H1 (cell line): Measurements from ENCODE around the gene TMEM244.

ENCODE experiments used
- BRCA1 ChIP-seq: IDR thresholded peaks from 2 replicates; pipeline ENCODE4 v1.6.1; 2012; ENCODE audit warnings: low read depth, low read length, improper control_type of control experiment
- CHD2 ChIP-seq: IDR thresholded peaks from 2 replicates; pipeline ENCODE4 v1.6.1; 2012; ENCODE audit warnings: low read length, improper control_type of control experiment
- CTCF ChIP-seq, 3 experiments: IDR thresholded peaks; 1 replicate in 2 of 3; 2 replicates in 1 of 3; pipeline versions ENCODE4 v1.5.1 to v1.6.1; 2011; ENCODE audit warnings: low read length in 3 of 3, mild to moderate bottlenecking in 3 of 3, inconsistent platforms in 2 of 3, low read depth in 1 of 3, moderate library complexity in 1 of 3; ENCODE audit not compliant: insufficient read depth in 1 of 3; ENCODE audit errors: control extremely low read depth in 1 of 3
- EGR1 ChIP-seq: IDR thresholded peaks from 2 replicates; pipeline ENCODE4 v1.6.1; 2011; ENCODE audit warnings: low read depth, low read length, borderline replicate concordance
- SIN3A ChIP-seq, 2 experiments: IDR thresholded peaks in 1 of 2; conservative IDR thresholded peaks in 1 of 2; 2 replicates each; pipeline ENCODE4 v1.6.1; 2011 to 2012; ENCODE audit warnings: low read length in 2 of 2, improper control_type of control experiment in 1 of 2, low read depth in 1 of 2, mild to moderate bottlenecking in 1 of 2
- SUZ12 ChIP-seq: fragments of 200-600 bp; sonication (generic); IDR thresholded peaks from 2 replicates; pipeline ENCODE4 v1.6.1; 2012; ENCODE audit warnings: mild to moderate bottlenecking, inconsistent platforms, low read length, moderate library complexity, mixed read lengths
- TCF12 ChIP-seq: IDR thresholded peaks from 2 replicates; pipeline ENCODE4 v1.6.1; 2011; ENCODE audit warnings: low read depth, mild to moderate bottlenecking, low read length

- no peak for TF ChIP-seq EGR1
- TF ChIP-seq CTCF (IDR thresholded peaks at IDR 0.05; ENCODE audit: control extremely low read depth in 1 of 3, insufficient read depth in 1 of 3, low read depth in 1 of 3, low read length in 3 of 3): no peak
- no peak for TF ChIP-seq BRCA1
- no peak for TF ChIP-seq TCF12
- TF ChIP-seq CHD2: no peak
- TF ChIP-seq SIN3A (conservative IDR thresholded peaks at IDR 0.05 in 1 of 2, IDR thresholded peaks at IDR 0.05 in 1 of 2; ENCODE audit: low read depth in 1 of 2, low read length in 2 of 2): no peak
- TF ChIP-seq SUZ12: no peak
Observed at GRCh38 chr6:129835691-129836090, 25.4 kb downstream of the TMEM244 start.
